HEK293 (cell line): ENCODE data around the gene BLZF1.
"Not testable (repeated sequence)": the region's sequence is repeated elsewhere in the genome, so short reads cannot be mapped to it uniquely, and the experiment has no call there.

Source experiments
- CTCF ChIA-PET: fragments of 350-600 bp; formaldehyde crosslinking; extraction: SDS; loops from one replicate; lab custom pipeline; 2021; ENCODE audit warnings: antibody characterized with exemption; lab: Yijun Ruan, JAX
- POLR2A ChIA-PET: fragments of 300-600 bp; formaldehyde crosslinking; extraction: SDS; loops from one replicate; lab custom pipeline; 2020; ENCODE audit warnings: antibody characterized with exemption, inconsistent platforms; lab: Yijun Ruan, JAX
- H3K27ac ChIP-seq: fragments of 200-500 bp; sonication (Bioruptor generic); 2 replicates; pipeline ENCODE4 v1.5.1; 2014; ENCODE audit warnings: low read depth, low read length, control low read depth, inconsistent platforms; ENCODE audit errors: extremely low read depth
- H3K36me3 ChIP-seq, 2 experiments: fragments of 200-500 bp in 1 of 2; sonication (Bioruptor generic) in 1 of 2; 1 replicate in 1 of 2; 2 replicates in 1 of 2; pipeline ENCODE4 v1.5.1; 2014 to 2017; ENCODE audit warnings: inconsistent platforms in 2 of 2, low read length in 2 of 2; ENCODE audit not compliant: control insufficient read depth in 2 of 2, insufficient read depth in 1 of 2
- H3K4me1 ChIP-seq: fragments of 200-500 bp; sonication (Bioruptor generic); 2 replicates; pipeline ENCODE4 v1.5.1; 2014; ENCODE audit warnings: mild to moderate bottlenecking, low read length, inconsistent platforms; ENCODE audit not compliant: control insufficient read depth, insufficient read depth
- H3K4me3 ChIP-seq: 2 replicates; pipeline ENCODE4 v1.5.1; 2011; ENCODE audit warnings: low read depth, mild to moderate bottlenecking, control low read depth, low read length, moderate library complexity
- H3K9me3 ChIP-seq: fragments of 200-500 bp; sonication (Bioruptor generic); 2 replicates; pipeline ENCODE4 v1.5.1; 2014; ENCODE audit warnings: low read depth, low read length, inconsistent platforms; ENCODE audit not compliant: control insufficient read depth, insufficient read depth
- GFI1B ChIP-seq: fragments of 450-650 bp; formaldehyde crosslinking; IDR thresholded peaks from 2 replicates; pipeline ENCODE4 v1.5.1; 2016; ENCODE audit warnings: missing biosample characterization, missing genetic modification characterization
- GLI2 ChIP-seq: fragments of 450-650 bp; formaldehyde crosslinking; IDR thresholded peaks from 2 replicates; pipeline ENCODE4; 2017; ENCODE audit warnings: missing biosample characterization, missing genetic modification characterization, low read depth, borderline replicate concordance
- GLI4 ChIP-seq: fragments of 450-650 bp; formaldehyde crosslinking; IDR thresholded peaks from 2 replicates; pipeline ENCODE4 v1.5.1; 2016; ENCODE audit warnings: missing biosample characterization, missing genetic modification characterization
- HOXC10 ChIP-seq: sonication (generic); formaldehyde crosslinking; IDR thresholded peaks from 2 replicates; pipeline ENCODE4 v1.8.1; 2023; ENCODE audit warnings: mild to moderate bottlenecking, missing genetic modification reagents
- KLF1 ChIP-seq: fragments of 450-650 bp; formaldehyde crosslinking; IDR thresholded peaks from 2 replicates; pipeline ENCODE4 v1.5.1; 2016; ENCODE audit warnings: missing biosample characterization, missing genetic modification characterization
- MYNN ChIP-seq: fragments of 450-650 bp; formaldehyde crosslinking; IDR thresholded peaks from 2 replicates; pipeline ENCODE4 v1.5.1; 2016; ENCODE audit warnings: missing biosample characterization, missing genetic modification characterization, borderline replicate concordance
- OVOL3 ChIP-seq: fragments of 450-650 bp; formaldehyde crosslinking; IDR thresholded peaks from 2 replicates; pipeline ENCODE4 v1.5.1; 2016; ENCODE audit warnings: missing biosample characterization, missing genetic modification characterization
- ZFP69B ChIP-seq: fragments of 450-650 bp; formaldehyde crosslinking; IDR thresholded peaks from 2 replicates; pipeline ENCODE4 v1.5.1; 2016; ENCODE audit warnings: missing biosample characterization, missing genetic modification characterization
- ZNF10 ChIP-seq: fragments of 450-650 bp; formaldehyde crosslinking; IDR thresholded peaks from 2 replicates; pipeline ENCODE4 v1.5.1; 2017; ENCODE audit warnings: missing biosample characterization, missing genetic modification characterization
- ZNF157 ChIP-seq: fragments of 450-650 bp; formaldehyde crosslinking; IDR thresholded peaks from 2 replicates; pipeline ENCODE4 v1.5.1; 2016; ENCODE audit warnings: missing biosample characterization, missing genetic modification characterization
- ZNF16 ChIP-seq: fragments of 450-650 bp; formaldehyde crosslinking; IDR thresholded peaks from 2 replicates; pipeline ENCODE4 v1.5.1; 2016; ENCODE audit warnings: low read depth, missing biosample characterization, missing genetic modification characterization
- ZNF169 ChIP-seq: fragments of 450-650 bp; formaldehyde crosslinking; IDR thresholded peaks from 2 replicates; pipeline ENCODE4 v1.5.1; 2016; ENCODE audit warnings: missing biosample characterization, missing genetic modification characterization
- ZNF202 ChIP-seq: fragments of 450-650 bp; formaldehyde crosslinking; IDR thresholded peaks from 2 replicates; pipeline ENCODE4 v1.5.1; 2016; ENCODE audit warnings: missing biosample characterization, missing genetic modification characterization, borderline replicate concordance
- ZNF324 ChIP-seq: fragments of 450-650 bp; formaldehyde crosslinking; IDR thresholded peaks from 2 replicates; pipeline ENCODE4 v1.5.1; 2016; ENCODE audit warnings: missing biosample characterization, missing genetic modification characterization
- ZNF341 ChIP-seq: fragments of 450-650 bp; formaldehyde crosslinking; IDR thresholded peaks from 2 replicates; pipeline ENCODE4; 2016; ENCODE audit warnings: low read depth, missing biosample characterization, missing genetic modification characterization
- ZNF473 ChIP-seq: fragments of 450-650 bp; formaldehyde crosslinking; IDR thresholded peaks from 2 replicates; pipeline ENCODE4 v1.5.1; 2017; ENCODE audit warnings: missing biosample characterization, missing genetic modification characterization
- ZNF48 ChIP-seq: fragments of 450-650 bp; formaldehyde crosslinking; IDR thresholded peaks from 2 replicates; pipeline ENCODE4 v1.5.1; 2016; ENCODE audit warnings: missing biosample characterization, missing genetic modification characterization
- ZNF626 ChIP-seq: fragments of 450-650 bp; sonication (Bioruptor Pico); formaldehyde crosslinking; IDR thresholded peaks from 2 replicates; pipeline ENCODE4 v1.5.1; 2018; ENCODE audit warnings: missing biosample characterization, missing genetic modification characterization, inconsistent platforms
- ZNF660 ChIP-seq: fragments of 450-650 bp; IDR thresholded peaks from 2 replicates; pipeline ENCODE4 v1.5.1; 2018; ENCODE audit warnings: missing biosample characterization, mild to moderate bottlenecking, missing genetic modification characterization
- ZNF830 ChIP-seq: fragments of 450-650 bp; IDR thresholded peaks from 2 replicates; pipeline ENCODE4 v1.5.0; 2018; ENCODE audit warnings: missing biosample characterization, missing genetic modification characterization, low read depth, mild to moderate bottlenecking, moderate library complexity
- ZSCAN18 ChIP-seq: fragments of 450-650 bp; formaldehyde crosslinking; IDR thresholded peaks from 2 replicates; pipeline ENCODE4 v1.5.1; 2016; ENCODE audit warnings: missing biosample characterization, missing genetic modification characterization
- ZSCAN30 ChIP-seq: fragments of 450-650 bp; IDR thresholded peaks from 2 replicates; pipeline ENCODE4 v1.5.1; 2018; ENCODE audit warnings: missing biosample characterization, mild to moderate bottlenecking, missing genetic modification characterization, moderate library complexity

Gene BLZF1

GRCh38 chr1:169329383-169329782 is 38.6 kb upstream of the BLZF1 start:
- TF ChIP-seq GFI1B (tag by site-specific recombination) = no peak
- no peak for TF ChIP-seq ZFP69B
- TF ChIP-seq ZSCAN30 = no peak
- TF ChIP-seq ZNF341 (tag by site-specific recombination) = no peak
- TF ChIP-seq ZNF169 (tag by site-specific recombination) = no peak
- no peak for TF ChIP-seq ZNF10 (tag by site-specific recombination)
- ChIA-PET POLR2A (no interaction called here), CTCF (interaction anchor here (0.6 to 0.7 kb wide), 3 partner anchors 28 to 693 kb away, joined by 3 to 5 read pairs (median 3); no protein-coding TSS in a partner anchor)
- H3K9me3 ChIP-seq = no peaks in the 10 kb centered on the region
- no peak overlapping the region for H3K4me3 ChIP-seq
- H3K4me1 ChIP-seq = no peaks in the 10 kb centered on the region
- no peak overlapping the region for H3K27ac ChIP-seq
- H3K36me3 ChIP-seq = no peaks in the 10 kb centered on the region

GRCh38 chr1:169330927-169331326 is 37.1 kb upstream of the BLZF1 start:
- no peaks in the 10 kb centered on the region for H3K36me3 ChIP-seq
- no peak overlapping the region for H3K27ac ChIP-seq
- TF ChIP-seq ZSCAN18 (tag by site-specific recombination) = no peak
- TF ChIP-seq ZNF473 (tag by site-specific recombination) = no peak
- no peak for TF ChIP-seq ZNF324 (tag by site-specific recombination)
- no peak overlapping the region for H3K4me3 ChIP-seq
- POLR2A ChIA-PET = no interaction called here
- CTCF ChIA-PET = no interaction called here
- H3K9me3 ChIP-seq = no peaks in the 10 kb centered on the region
- H3K4me1 ChIP-seq = no peaks in the 10 kb centered on the region

DNA sequence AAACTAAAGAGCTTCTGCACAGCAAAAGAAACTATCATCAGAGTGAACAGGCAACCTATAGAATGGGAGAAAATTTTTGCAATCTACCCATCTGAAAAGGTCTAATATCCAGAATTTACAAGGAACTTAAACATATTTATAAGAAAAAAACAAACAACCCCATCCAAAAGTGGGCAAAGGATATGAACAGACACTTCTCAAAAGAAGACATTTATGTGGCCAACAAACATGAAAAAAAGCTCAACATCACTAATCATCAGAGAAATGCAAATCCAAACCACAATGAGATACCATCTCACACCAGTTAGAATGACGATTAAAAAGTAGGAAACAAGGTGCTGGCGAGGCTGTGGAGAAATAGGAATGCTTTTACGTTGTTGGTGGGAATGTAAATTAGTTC is 33.3 kb upstream of the BLZF1 start:
- CTCF ChIA-PET, H3K4me3 ChIP-seq, H3K4me1 ChIP-seq, H3K27ac ChIP-seq, POLR2A ChIA-PET, H3K9me3 ChIP-seq, H3K36me3 ChIP-seq: not testable (repeated sequence)

DNA sequence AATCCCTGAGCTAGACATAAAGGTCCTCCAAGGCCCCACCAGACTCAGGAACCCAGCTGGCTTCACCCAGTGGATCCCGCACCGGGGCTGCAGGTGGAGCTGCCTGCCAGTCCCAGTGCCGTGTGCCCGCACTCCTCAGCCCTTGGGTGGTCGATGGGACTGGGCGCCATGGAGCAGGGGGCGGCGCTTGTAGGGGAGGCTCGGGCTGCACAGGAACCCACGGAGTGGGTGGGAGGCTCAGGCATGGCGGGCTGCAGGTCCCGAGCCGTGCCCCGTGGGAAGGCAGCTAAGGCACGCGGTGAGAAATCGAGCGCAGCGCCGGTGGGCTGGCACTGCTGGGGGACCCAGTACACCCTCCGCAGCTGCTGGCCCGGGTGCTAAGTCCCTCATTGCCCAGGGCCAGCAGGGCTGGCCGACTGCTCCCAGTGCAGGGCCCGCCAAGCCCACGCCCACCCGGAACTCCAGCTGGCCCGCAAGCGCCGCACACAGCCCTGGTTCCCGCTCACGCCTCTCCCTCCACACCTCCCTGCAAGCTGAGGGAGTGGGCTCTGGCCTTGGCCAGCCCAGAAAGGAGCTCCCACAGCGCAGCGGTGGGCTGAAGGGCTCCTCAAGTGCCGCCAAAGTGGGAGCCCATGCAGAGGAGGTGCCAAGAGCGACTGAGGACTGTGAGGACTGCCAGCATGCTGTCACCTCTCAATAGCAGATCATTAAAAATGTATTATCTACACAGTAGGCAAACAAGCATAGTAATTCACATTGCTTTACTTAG is 30.9 kb upstream of the BLZF1 start:
- CTCF ChIA-PET = interaction anchor here (0.6 to 2.7 kb wide), 3 partner anchors 11 to 898 kb away, joined by 3 to 12 read pairs (median 3); no protein-coding TSS in a partner anchor
- 0 out of 2 replicates have a peak, but pooled peaks have one; percentile 15 for TF ChIP-seq ZNF202 (tag by site-specific recombination)
- not testable (repeated sequence) for H3K4me1 ChIP-seq

DNA sequence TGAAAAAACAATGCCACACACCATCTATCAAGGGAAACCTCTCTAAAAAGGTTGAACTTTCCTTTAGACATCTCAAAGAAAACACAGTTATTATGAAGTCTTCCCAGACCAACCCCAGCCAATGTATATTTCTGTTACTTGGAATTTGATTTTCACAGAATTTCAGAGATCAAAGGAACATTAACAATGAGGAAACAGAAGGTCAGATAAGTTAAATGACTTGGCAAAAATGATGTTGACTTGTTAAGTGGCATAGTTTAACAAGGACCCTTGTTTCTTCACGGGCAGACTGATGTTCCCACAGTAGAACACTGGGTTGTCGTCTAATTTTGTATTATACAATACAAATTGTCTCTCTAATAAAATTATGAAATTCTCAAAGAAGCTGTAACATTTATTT is 29.4 kb upstream of the BLZF1 start:
- Histone ChIP-seq H3K9me3 (no peaks in the 10 kb centered on the region), H3K36me3 (no peaks in the 10 kb centered on the region), H3K27ac (no peak overlapping the region)
- CTCF ChIA-PET = interaction anchor here (0.5 to 2.7 kb wide), 3 partner anchors 10 to 899 kb away, joined by 3 to 12 read pairs (median 4); no protein-coding TSS in a partner anchor
- POLR2A ChIA-PET = no interaction called here
- TF ChIP-seq ZNF48 (tag by site-specific recombination) = no peak
- TF ChIP-seq GLI4 (tag by site-specific recombination) = no peak
- TF ChIP-seq ZNF10 (tag by site-specific recombination) = no peak
- TF ChIP-seq ZNF16 (tag by site-specific recombination) = no peak
- TF ChIP-seq ZNF830 = no peak
- TF ChIP-seq ZNF660 (tag by site-specific recombination) = no peak
- no peak for TF ChIP-seq ZNF626 (tag by site-specific recombination)
- TF ChIP-seq HOXC10 (CRISPR knock-in tag) = no peak
- no peak for TF ChIP-seq ZNF157 (tag by site-specific recombination)
- no peak for TF ChIP-seq OVOL3 (tag by site-specific recombination)
- no peak for TF ChIP-seq MYNN (tag by site-specific recombination)
- TF ChIP-seq GLI2 (tag by site-specific recombination) = no peak
- no peak for TF ChIP-seq KLF1 (tag by site-specific recombination)
- TF ChIP-seq, all 188 proteins: peak for 0
- no peak overlapping the region for H3K4me3 ChIP-seq
- no peaks in the 10 kb centered on the region for H3K4me1 ChIP-seq

More for the DNA sequence above, 30.9 kb upstream of the BLZF1 start:
- POLR2A ChIA-PET, H3K4me3 ChIP-seq, H3K36me3 ChIP-seq, H3K27ac ChIP-seq, H3K9me3 ChIP-seq: not testable (repeated sequence)
